HepG2 (cell line): Measurements from ENCODE around the gene DNAJC7. TPM values are rescaled to one million over a fixed set of nuclear protein-coding genes. Genes with fewer than 3 reads are reported as not detected.

Source experiments
- ATAC-seq: fragments of 200-7000 bp; cut with Tn5 transposase; 3 replicates; pipeline ENCODE4 v1.9.1; 2020; ENCODE audit warnings: mild to moderate bottlenecking, moderate library complexity
- BruUV-seq: library from RNA; stranded (reverse); fragments of 400-500 nt; replicated peaks from 2 replicates; lab custom pipeline; 2021; lab: Mats Ljungman, UMichigan
- CTCF ChIA-PET: fragments of 300-600 bp; formaldehyde crosslinking; extraction: SDS; loops from one replicate; lab custom pipeline; 2021; ENCODE audit warnings: low total read pairs, inconsistent platforms, low intra/inter-chr PET ratio; lab: Yijun Ruan, JAX
- POLR2A ChIA-PET: fragments of 350-600 bp; sonication (Branson Sonifier 250); formaldehyde crosslinking; loops from one replicate; lab custom pipeline; 2020; ENCODE audit warnings: antibody characterized with exemption, inconsistent platforms; lab: Yijun Ruan, JAX
- DNase-seq: peaks from one replicate; pipeline ENCODE4 v3.0.0-alpha.2; 2015; ENCODE audit warnings: low spot score
- FAIRE-seq: peaks from 3 replicates; lab custom pipeline; 2011; peaks lifted over from hg19 to GRCh38; lab: Jason Lieb, UNC
- H2AFZ ChIP-seq: one replicate; pipeline ENCODE4 v1.6.1; 2011; ENCODE audit warnings: low read length, inconsistent platforms
- H3K27ac ChIP-seq: fragments of 300-600 bp; 3 replicates; pipeline ENCODE4 v1.8.0; 2011; ENCODE audit warnings: mixed run types, mild to moderate bottlenecking, mixed read lengths, low read length, inconsistent platforms; ENCODE audit not compliant: insufficient read depth; ENCODE audit errors: extremely low read length
- H3K27me3 ChIP-seq, 2 experiments: fragments of 200-600 bp in 1 of 2; 2 replicates in 1 of 2; 3 replicates in 1 of 2; pipeline versions ENCODE4 v1.6.0 to v1.8.0; 2011; ENCODE audit warnings: low read length in 2 of 2, mild to moderate bottlenecking in 2 of 2, moderate library complexity in 2 of 2, inconsistent platforms in 1 of 2; ENCODE audit not compliant: insufficient read depth in 2 of 2, control insufficient read depth in 1 of 2
- H3K36me3 ChIP-seq, 2 experiments: fragments of 200-600 bp in 1 of 2; replicated peaks in 1 of 2; 2 replicates in 1 of 2; 3 replicates in 1 of 2; pipeline versions ENCODE4 v1.5.1 to v1.8.0; 2011; ENCODE audit warnings: low read length in 2 of 2, inconsistent platforms in 1 of 2; ENCODE audit not compliant: insufficient read depth in 2 of 2, control insufficient read depth in 1 of 2
- H3K4me1 ChIP-seq: 2 replicates; pipeline ENCODE4 v1.5.1; 2012; ENCODE audit warnings: low read length, inconsistent platforms; ENCODE audit not compliant: insufficient read depth
- H3K4me2 ChIP-seq: 2 replicates; pipeline ENCODE4 v1.6.0; 2011; ENCODE audit warnings: low read depth, low read length, inconsistent platforms
- H3K4me3 ChIP-seq, 3 experiments: fragments of 200-600 bp in 1 of 3; sonication (generic), shearing (Covaris generic) in 1 of 3; replicated peaks in 1 of 3; 2 replicates each; pipeline ENCODE4 v1.5.1; 2011 to 2016; ENCODE audit warnings: low read length in 3 of 3, inconsistent platforms in 2 of 3, low read depth in 2 of 3, mild to moderate bottlenecking in 2 of 3, control low read depth in 1 of 3, mixed read lengths in 1 of 3; ENCODE audit not compliant: insufficient read depth in 1 of 3
- H3K79me2 ChIP-seq: one replicate; pipeline ENCODE4 v1.6.1; 2011; ENCODE audit warnings: low read length, inconsistent platforms; ENCODE audit not compliant: insufficient read depth
- H3K9ac ChIP-seq: 2 replicates; pipeline ENCODE4 v1.6.0; 2011; ENCODE audit warnings: mild to moderate bottlenecking, low read depth, low read length, inconsistent platforms; ENCODE audit not compliant: insufficient read depth
- H3K9me3 ChIP-seq: 2 replicates; pipeline ENCODE4 v1.5.1; 2012; ENCODE audit warnings: mild to moderate bottlenecking, low read length
- H4K20me1 ChIP-seq: 2 replicates; pipeline ENCODE4 v1.6.0; 2011; ENCODE audit warnings: inconsistent platforms, mild to moderate bottlenecking, low read length, moderate library complexity; ENCODE audit not compliant: insufficient read depth
- AGO2 ChIP-seq: fragments of 200-400 bp; formaldehyde crosslinking; optimal IDR thresholded peaks from 2 replicates; pipeline ENCODE3; 2017; ENCODE audit warnings: mild to moderate bottlenecking, low read depth, low read length, moderate library complexity
- HMG20A ChIP-seq: IDR thresholded peaks from 2 replicates; pipeline ENCODE4 v1.6.1; 2016; ENCODE audit warnings: borderline replicate concordance
- HNRNPL ChIP-seq: fragments of 200-400 bp; formaldehyde crosslinking; IDR thresholded peaks from 2 replicates; pipeline ENCODE4 v1.6.1; 2017; ENCODE audit warnings: mild to moderate bottlenecking, low read depth, low read length
- HOXA7 ChIP-seq: sonication (generic); formaldehyde crosslinking; IDR thresholded peaks from 2 replicates; pipeline ENCODE4 v1.8.1; 2022; ENCODE audit warnings: mild to moderate bottlenecking, missing genetic modification reagents, moderate library complexity
- KDM1A ChIP-seq: IDR thresholded peaks from 2 replicates; pipeline ENCODE4 v1.6.1; 2016; ENCODE audit warnings: missing compliant biosample characterization
- MEIS1 ChIP-seq: sonication (generic); formaldehyde crosslinking; IDR thresholded peaks from 2 replicates; pipeline ENCODE4 v1.9.0; 2021; ENCODE audit warnings: mild to moderate bottlenecking, missing genetic modification reagents, moderate library complexity, borderline replicate concordance
- NCOA5 ChIP-seq: sonication (generic); formaldehyde crosslinking; IDR thresholded peaks from 2 replicates; pipeline ENCODE4 v1.4.0; 2020; ENCODE audit warnings: missing genetic modification reagents
- POLR2A ChIP-seq, 2 experiments: IDR thresholded peaks; 2 replicates each; pipeline ENCODE4 v1.6.1; 2011; ENCODE audit warnings: low read depth in 2 of 2, low read length in 2 of 2, mild to moderate bottlenecking in 1 of 2, moderate library complexity in 1 of 2; ENCODE audit not compliant: insufficient read depth in 1 of 2
- RBM22 ChIP-seq: fragments of 200-400 bp; formaldehyde crosslinking; optimal IDR thresholded peaks from 2 replicates; pipeline ENCODE3; 2017; ENCODE audit warnings: mild to moderate bottlenecking, low read length, moderate library complexity
- ZNF160 ChIP-seq: sonication (generic); formaldehyde crosslinking; IDR thresholded peaks from 2 replicates; pipeline ENCODE4 v1.8.0; 2022; ENCODE audit warnings: mild to moderate bottlenecking, inconsistent platforms, missing genetic modification reagents
- ZNF383 ChIP-seq: sonication (generic); formaldehyde crosslinking; IDR thresholded peaks from 2 replicates; pipeline ENCODE4 v1.4.0; 2020; ENCODE audit warnings: missing genetic modification reagents, mild to moderate bottlenecking, borderline replicate concordance
- ZNF496 ChIP-seq: sonication (generic); formaldehyde crosslinking; IDR thresholded peaks from 2 replicates; pipeline ENCODE4 v1.8.1; 2023; ENCODE audit warnings: mild to moderate bottlenecking, moderate library complexity, missing genetic modification reagents; ENCODE audit not compliant: insufficient replicate concordance
- ZNF746 ChIP-seq: sonication (generic); formaldehyde crosslinking; IDR thresholded peaks from 2 replicates; pipeline ENCODE4 v1.8.0; 2022; ENCODE audit warnings: mild to moderate bottlenecking, missing genetic modification reagents
- ZNF792 ChIP-seq: IDR thresholded peaks from 2 replicates; pipeline ENCODE4 v1.6.1; 2016
- ZNF841 ChIP-seq: sonication (generic); formaldehyde crosslinking; IDR thresholded peaks from 2 replicates; pipeline ENCODE4 v1.8.1; 2023; ENCODE audit warnings: missing genetic modification reagents, borderline replicate concordance
- ZSCAN9 ChIP-seq: IDR thresholded peaks from 2 replicates; pipeline ENCODE4 v1.6.1; 2016; ENCODE audit warnings: borderline replicate concordance
- WGBS: methylation state at CpG from one replicate; pipeline ENCODE4 v1.1.6; 2017; ENCODE audit warnings: low lambda C conversion rate; 5-methylcytosine and 5-hydroxymethylcytosine counted together
- in situ Hi-C: cut with HindIII; loops from 2 replicates; pipeline ENCODE4 v1.10.0; 2017; ENCODE audit warnings: low pct_unique_long_range_greater_than_20kb; ENCODE audit not compliant: extremely low pct_ligation_motif_present
- intact Hi-C: fragments of 100-400 bp; cut with micrococcal nuclease; formaldehyde crosslinking; loops from one replicate; pipeline ENCODE4 v1.10.0; 2022; ENCODE audit not compliant: unreplicated experiment
- polyA plus RNA-seq, 8 experiments: library from polyadenylated mRNA; depleted of rRNA in 3 of 8; stranded (reverse) in 7 of 8; unstranded in 1 of 8; fragments of >200 nt; fragmentation: Illumina TruSeq in 4 of 8; extraction: Trizol in 4 of 8; gene quantifications; 2 replicates each; pipeline versions ENCODE4 v1.2.1 to v1.2.3, GENCODE V29; 2011 to 2016; ENCODE audit warnings: low read depth in 4 of 8, missing spikeins in 1 of 8, mixed read lengths in 1 of 8; ENCODE audit not compliant: insufficient read depth in 1 of 8
- total RNA-seq, 5 experiments: library from RNA; depleted of rRNA; stranded (reverse); fragments of >200 nt; fragmentation: Illumina TruSeq; extraction: Trizol; gene quantifications; 2 replicates each; pipeline ENCODE4 v1.2.3, GENCODE V29; 2016; ENCODE audit warnings: low read depth in 1 of 5
- TF ChIP-seq, protein P1 (sequence below): sonication (generic); formaldehyde crosslinking; IDR thresholded peaks from 2 replicates; pipeline ENCODE4 v1.5.1; 2020; ENCODE audit warnings: missing genetic modification reagents, mild to moderate bottlenecking, borderline replicate concordance
- TF ChIP-seq, protein P2 (sequence below): sonication (generic); formaldehyde crosslinking; IDR thresholded peaks from 2 replicates; pipeline ENCODE4 v1.5.0; 2020; ENCODE audit warnings: missing genetic modification reagents
- TF ChIP-seq, protein P3 (sequence below): IDR thresholded peaks from 2 replicates; pipeline ENCODE4 v1.4.0; 2020; ENCODE audit warnings: mild to moderate bottlenecking, missing genetic modification reagents
- TF ChIP-seq, protein P4 (sequence below): sonication (generic); formaldehyde crosslinking; IDR thresholded peaks from 2 replicates; pipeline ENCODE4 v1.8.0; 2022; ENCODE audit warnings: missing genetic modification reagents, mild to moderate bottlenecking, borderline replicate concordance

DNAJC7 gene
- total and polyA plus RNA-seq, 2 of the 13 experiments (the other 11 are each of a cell fraction or from before 2014, with no cell fraction given), result 47.7 to 132 TPM

GRCh38 chr17:41968676-41969075, 48.6 kb downstream of the DNAJC7 start:
- ChIA-PET CTCF (no interaction called here), POLR2A (interaction anchor here (1.0 to 9.0 kb wide), 5 partner anchors 15 to 99 kb away, joined by 3 to 180 read pairs (median 28); partner anchors contain the start of genes DNAJC7 and NKIRAS2)
- peaks cover 57% of the 10 kb centered on the region for H3K4me1 ChIP-seq
- intact Hi-C loops, result no loop called here
- H3K79me2 ChIP-seq, result peaks cover 40% of the 10 kb centered on the region
- peak overlapping the region in 1 of 3 experiments; percentile 93; a peak in 1 of 6 replicates for H3K4me3 ChIP-seq
- H3K27me3 ChIP-seq, result no peaks in the 10 kb centered on the region; a peak in 1 of 5 replicates
- BruUV-seq, result no TSS peak
- WGBS, result 96% methylated on average over 10 of the region's 10 CpGs
- H3K27ac ChIP-seq, result peak overlapping the region; percentile 83
- no peak overlapping the region for H3K9ac ChIP-seq
- ATAC-seq, result no peak
- FAIRE-seq, result no peak
- no peaks in the 10 kb centered on the region for H3K9me3 ChIP-seq
- DNase-seq, result no peak
- no peak overlapping the region for H2AFZ ChIP-seq
- H3K4me2 ChIP-seq, result peak overlapping the region; percentile 90
- peaks cover 12% of the 10 kb centered on the region; the same call in 1 of the 2 replicates for H4K20me1 ChIP-seq
- peaks cover 20 to 45% of the 10 kb centered on the region in 2 experiments for H3K36me3 ChIP-seq
- in situ Hi-C loops, result loop anchor here (5.0 kb wide), 1 partner anchor 49 kb away; the partner anchor contains the start of gene DNAJC7
- TF ChIP-seq ZNF160 (CRISPR knock-in tag) (no peak), KDM1A (CRISPR knock-in tag) (no peak), ZSCAN9 (CRISPR knock-in tag) (no peak), HMG20A (CRISPR knock-in tag) (no peak), ZNF746 (CRISPR knock-in tag) (no peak), ZNF383 (no peak), POLR2A (IDR thresholded peaks at IDR 0.05; ENCODE audit: insufficient read depth in 1 of 2, low read depth in 2 of 2, low read length in 2 of 2) (peak; percentile 16 to 35; a peak in 1 of 4 replicates), HNRNPL (0 out of 2 replicates have a peak, but pooled peaks have one; percentile 16), MEIS1 (no peak), NCOA5 (CRISPR knock-in tag) (no peak), RBM22 (peak; percentile 41), ZNF792 (CRISPR knock-in tag) (no peak), AGO2 (peak; percentile 27), ZNF496 (CRISPR knock-in tag) (no peak), ZNF841 (no peak), HOXA7 (CRISPR knock-in tag) (no peak)
- TF ChIP-seq, protein P1, sequence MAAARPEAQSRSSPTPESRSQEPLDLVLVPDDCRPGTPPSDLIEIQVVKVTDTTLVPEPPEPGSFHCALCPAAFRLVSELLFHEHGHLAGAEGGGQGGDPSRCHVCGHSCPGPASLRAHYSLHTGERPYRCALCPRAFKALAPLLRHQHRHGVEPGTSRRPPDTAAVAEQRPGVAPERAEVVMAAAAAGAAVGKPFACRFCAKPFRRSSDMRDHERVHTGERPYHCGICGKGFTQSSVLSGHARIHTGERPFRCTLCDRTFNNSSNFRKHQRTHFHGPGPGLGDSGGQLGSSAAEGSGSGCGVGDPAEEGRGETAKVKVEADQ (CRISPR knock-in tag), result no peak
- TF ChIP-seq, protein P2, sequence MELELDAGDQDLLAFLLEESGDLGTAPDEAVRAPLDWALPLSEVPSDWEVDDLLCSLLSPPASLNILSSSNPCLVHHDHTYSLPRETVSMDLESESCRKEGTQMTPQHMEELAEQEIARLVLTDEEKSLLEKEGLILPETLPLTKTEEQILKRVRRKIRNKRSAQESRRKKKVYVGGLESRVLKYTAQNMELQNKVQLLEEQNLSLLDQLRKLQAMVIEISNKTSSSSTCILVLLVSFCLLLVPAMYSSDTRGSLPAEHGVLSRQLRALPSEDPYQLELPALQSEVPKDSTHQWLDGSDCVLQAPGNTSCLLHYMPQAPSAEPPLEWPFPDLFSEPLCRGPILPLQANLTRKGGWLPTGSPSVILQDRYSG (CRISPR knock-in tag), result no peak
- TF ChIP-seq, protein P3, sequence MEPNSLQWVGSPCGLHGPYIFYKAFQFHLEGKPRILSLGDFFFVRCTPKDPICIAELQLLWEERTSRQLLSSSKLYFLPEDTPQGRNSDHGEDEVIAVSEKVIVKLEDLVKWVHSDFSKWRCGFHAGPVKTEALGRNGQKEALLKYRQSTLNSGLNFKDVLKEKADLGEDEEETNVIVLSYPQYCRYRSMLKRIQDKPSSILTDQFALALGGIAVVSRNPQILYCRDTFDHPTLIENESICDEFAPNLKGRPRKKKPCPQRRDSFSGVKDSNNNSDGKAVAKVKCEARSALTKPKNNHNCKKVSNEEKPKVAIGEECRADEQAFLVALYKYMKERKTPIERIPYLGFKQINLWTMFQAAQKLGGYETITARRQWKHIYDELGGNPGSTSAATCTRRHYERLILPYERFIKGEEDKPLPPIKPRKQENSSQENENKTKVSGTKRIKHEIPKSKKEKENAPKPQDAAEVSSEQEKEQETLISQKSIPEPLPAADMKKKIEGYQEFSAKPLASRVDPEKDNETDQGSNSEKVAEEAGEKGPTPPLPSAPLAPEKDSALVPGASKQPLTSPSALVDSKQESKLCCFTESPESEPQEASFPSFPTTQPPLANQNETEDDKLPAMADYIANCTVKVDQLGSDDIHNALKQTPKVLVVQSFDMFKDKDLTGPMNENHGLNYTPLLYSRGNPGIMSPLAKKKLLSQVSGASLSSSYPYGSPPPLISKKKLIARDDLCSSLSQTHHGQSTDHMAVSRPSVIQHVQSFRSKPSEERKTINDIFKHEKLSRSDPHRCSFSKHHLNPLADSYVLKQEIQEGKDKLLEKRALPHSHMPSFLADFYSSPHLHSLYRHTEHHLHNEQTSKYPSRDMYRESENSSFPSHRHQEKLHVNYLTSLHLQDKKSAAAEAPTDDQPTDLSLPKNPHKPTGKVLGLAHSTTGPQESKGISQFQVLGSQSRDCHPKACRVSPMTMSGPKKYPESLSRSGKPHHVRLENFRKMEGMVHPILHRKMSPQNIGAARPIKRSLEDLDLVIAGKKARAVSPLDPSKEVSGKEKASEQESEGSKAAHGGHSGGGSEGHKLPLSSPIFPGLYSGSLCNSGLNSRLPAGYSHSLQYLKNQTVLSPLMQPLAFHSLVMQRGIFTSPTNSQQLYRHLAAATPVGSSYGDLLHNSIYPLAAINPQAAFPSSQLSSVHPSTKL (CRISPR knock-in tag), result no peak
- TF ChIP-seq, protein P4, sequence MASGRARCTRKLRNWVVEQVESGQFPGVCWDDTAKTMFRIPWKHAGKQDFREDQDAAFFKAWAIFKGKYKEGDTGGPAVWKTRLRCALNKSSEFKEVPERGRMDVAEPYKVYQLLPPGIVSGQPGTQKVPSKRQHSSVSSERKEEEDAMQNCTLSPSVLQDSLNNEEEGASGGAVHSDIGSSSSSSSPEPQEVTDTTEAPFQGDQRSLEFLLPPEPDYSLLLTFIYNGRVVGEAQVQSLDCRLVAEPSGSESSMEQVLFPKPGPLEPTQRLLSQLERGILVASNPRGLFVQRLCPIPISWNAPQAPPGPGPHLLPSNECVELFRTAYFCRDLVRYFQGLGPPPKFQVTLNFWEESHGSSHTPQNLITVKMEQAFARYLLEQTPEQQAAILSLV (CRISPR knock-in tag), result no peak
